Globus pallidus (tissue), 1 donor: ENCODE data around the gene MAP2K6.
"Not testable (repeated sequence)": the region's sequence is repeated elsewhere in the genome, so short reads cannot be mapped to it uniquely, and the experiment has no call there.

Experiments
- DNase-seq: peaks from one replicate; pipeline ENCODE4 v3.0.0-alpha.2; 2015; ENCODE audit warnings: low spot score

Gene MAP2K6

GRCh38 chr17:69457603-69458002 is 43.1 kb downstream of the MAP2K6 start:
- DNase-seq, result no peak

- peak; percentile 21 for DNase-seq
Observed at GRCh38 chr17:69460963-69461922, 46.7 kb downstream of the MAP2K6 start.

GRCh38 chr17:69461951-69462369 is 47.5 kb downstream of the MAP2K6 start:
- peak; percentile 26 for DNase-seq

- DNase-seq, result no peak
Observed at GRCh38 chr17:69462882-69463281, 48.4 kb downstream of the MAP2K6 start.

GRCh38 chr17:69466451-69466850 is 52.0 kb downstream of the MAP2K6 start:
- no peak for DNase-seq

- DNase-seq, result no peak
Observed at GRCh38 chr17:69466905-69467667, 52.6 kb downstream of the MAP2K6 start.

- no peak for DNase-seq
Observed at GRCh38 chr17:69468207-69468606, 53.7 kb downstream of the MAP2K6 start.

- DNase-seq, result no peak
Observed at GRCh38 chr17:69470702-69471101, 56.2 kb downstream of the MAP2K6 start.

GRCh38 chr17:69471406-69471805 is 56.9 kb downstream of the MAP2K6 start:
- no peak for DNase-seq

GRCh38 chr17:69473841-69474831 is 59.6 kb downstream of the MAP2K6 start:
- DNase-seq, result no peak

- DNase-seq, result no peak
Observed at GRCh38 chr17:69477204-69477902, 62.9 kb downstream of the MAP2K6 start.

- DNase-seq, result no peak
Observed at GRCh38 chr17:69477903-69478266, 63.4 kb downstream of the MAP2K6 start.

GRCh38 chr17:69478916-69479315 is 64.4 kb downstream of the MAP2K6 start:
- DNase-seq, result no peak

GRCh38 chr17:69479756-69480155 is 65.3 kb downstream of the MAP2K6 start:
- not testable (repeated sequence) for DNase-seq

GRCh38 chr17:69480245-69480644 is 65.7 kb downstream of the MAP2K6 start:
- no peak for DNase-seq

GRCh38 chr17:69485251-69485661 is 70.8 kb downstream of the MAP2K6 start:
- DNase-seq, result no peak

GRCh38 chr17:69485901-69486643 is 71.6 kb downstream of the MAP2K6 start:
- DNase-seq, result no peak

GRCh38 chr17:69486779-69487637 is 72.5 kb downstream of the MAP2K6 start:
- no peak for DNase-seq

GRCh38 chr17:69489313-69489712 is 74.8 kb downstream of the MAP2K6 start:
- no peak for DNase-seq
